Adrenal gland (tissue), 12 donors: ENCODE results near the gene KCNB1. TPM values are rescaled to one million over a fixed set of nuclear protein-coding genes. Genes with fewer than 3 reads are reported as not detected.

Experiments
- DNase-seq, 7 donors: peaks; one replicate each; pipeline ENCODE4 v3.0.0-alpha.2; 2019 to 2020
- H3K27ac ChIP-seq, 5 donors: fragments of 200-600 bp; sonication (generic) in 4 of 5; 1 replicate in 3 of 5; 2 replicates in 2 of 5; pipeline versions ENCODE4 v1.5.1 to v1.8.0; 2016 to 2020; ENCODE audit warnings: mild to moderate bottlenecking in 1 of 5
- H3K27me3 ChIP-seq: fragments of 200-600 bp; 2 replicates; pipeline ENCODE4 v1.8.0; 2021
- H3K36me3 ChIP-seq, 2 donors: fragments of 200-600 bp; replicated peaks in 1 of 2; 1 replicate in 1 of 2; 2 replicates in 1 of 2; pipeline versions ENCODE4 v1.5.1 to v1.8.0; 2018 to 2022
- H3K4me1 ChIP-seq, 2 donors: fragments of 200-600 bp; replicated peaks in 1 of 2; 1 replicate in 1 of 2; 2 replicates in 1 of 2; pipeline versions ENCODE4 v1.5.1 to v1.8.0; 2018 to 2021
- H3K4me3 ChIP-seq, 4 donors: fragments of 200-600 bp; sonication (generic) in 3 of 4; one replicate each; pipeline ENCODE4 v1.5.1; 2016 to 2018
- H3K9me3 ChIP-seq, 3 donors: fragments of 200-600 bp; sonication (generic) in 1 of 3; replicated peaks in 1 of 3; 1 replicate in 2 of 3; 2 replicates in 1 of 3; pipeline versions ENCODE4 v1.5.1 to v1.8.0; 2016 to 2021
- CTCF ChIP-seq, 6 experiments: fragments of 450-650 bp in 4 of 6; fragments of 200-600 bp in 2 of 6; sonication (generic) in 1 of 6; IDR thresholded peaks; 1 replicate in 5 of 6; 2 replicates in 1 of 6; pipeline versions ENCODE4 v1.5.1 to v1.8.0; 2016 to 2021; ENCODE audit warnings: antibody characterized with exemption in 6 of 6, mild to moderate bottlenecking in 2 of 6, moderate library complexity in 1 of 6
- POLR2A ChIP-seq, 2 donors: fragments of 450-650 bp; IDR thresholded peaks; one replicate each; pipeline ENCODE4 v1.6.1; 2017; ENCODE audit warnings: antibody characterized with exemption in 2 of 2, mild to moderate bottlenecking in 2 of 2, moderate library complexity in 1 of 2
- WGBS, 4 donors: extraction: QIAGEN DNeasy Blood & Tissue Kit in 2 of 4; methylation state at CpG; one replicate each; pipeline versions ENCODE4 v1.1.5 to v1.1.7; 2013 to 2017; 5-methylcytosine and 5-hydroxymethylcytosine counted together
- intact Hi-C, 2 donors: fragments of 100-400 bp; cut with DNase I; formaldehyde crosslinking; loops; one replicate each; pipeline versions ENCODE4 v1.14.1 to v1.15.0; 2022 to 2023
- polyA plus RNA-seq, 3 donors: library from polyadenylated mRNA; stranded (reverse); fragments of 200-250 nt in 2 of 3; fragments of 350-450 nt in 1 of 3; fragmentation: Illumina TruSeq in 1 of 3; extraction: RNeasy Lipid Tissue Mini Kit (QIAGEN cat#74804) in 1 of 3; gene quantifications; one replicate each; pipeline ENCODE4 v1.2.3, GENCODE V29; 2013 to 2014
- total RNA-seq, 9 donors: library from RNA; depleted of rRNA in 4 of 9; stranded (reverse); fragments of >200 nt in 4 of 9; fragments of 120-200 nt in 1 of 9; fragmentation: NEBNext Ultra II Directional in 1 of 9; extraction: Animal tissue kit (Norgen Biotek cat#: 25700) in 1 of 9; gene quantifications; one replicate each; pipeline versions ENCODE4 v1.1.0 to v1.2.4, GENCODE V29; 2013 to 2023
- donor health status: healthy with polysubstance abuse.
- donor health status: Bipolar disorder and iron deficiency.
- donor health status: DM: yes; HTN: yes; CAD: no.
- donor health status: DM: no; HTN: no; CAD: no.
- donor health status: DM: no; HTN: no; CAD: no.
- donor health status: DM: yes; HTN: yes; CAD: no.

The KCNB1 gene
- total and polyA plus RNA-seq, 12 donors: 0.11 to 8.2 (median 1.3) TPM

GRCh38 chr20:49415005-49415667 is 67.3 kb downstream of the KCNB1 start:
- Histone ChIP-seq H3K9me3 (no peaks in the 10 kb centered on the region), H3K27ac (no peak overlapping the region), H3K36me3 (no peaks in the 10 kb centered on the region), H3K4me1 (peaks cover 0 to 8% of the 10 kb centered on the region in 2 donors), H3K27me3 (no peaks in the 10 kb centered on the region), H3K4me3 (no peak overlapping the region)
- 77 to 81% (median 78%) methylated on average over 8 of the region's 8 CpGs for WGBS, 4 donors
- no peak for DNase-seq
- intact Hi-C loops: no loop called here
- TF ChIP-seq POLR2A (IDR thresholded peaks at IDR 0.05) (no peak), CTCF (IDR thresholded peaks at IDR 0.05) (no peak)

GRCh38 chr20:49413677-49414076 is 68.8 kb downstream of the KCNB1 start:
- intact Hi-C loops: no loop called here

GRCh38 chr20:49412953-49413352 is 69.5 kb downstream of the KCNB1 start:
- Histone ChIP-seq H3K4me1 (peaks cover 0 to 8% of the 10 kb centered on the region in 2 donors), H3K27me3 (no peaks in the 10 kb centered on the region), H3K4me3 (no peak overlapping the region), H3K9me3 (no peaks in the 10 kb centered on the region), H3K36me3 (no peaks in the 10 kb centered on the region), H3K27ac (no peak overlapping the region)
- no peak for TF ChIP-seq POLR2A (IDR thresholded peaks at IDR 0.05)
- no peak for TF ChIP-seq CTCF (IDR thresholded peaks at IDR 0.05)
- intact Hi-C loops: no loop called here
- WGBS, 4 donors: 76 to 85% (median 81%) methylated on average over 6 of the region's 6 CpGs
- DNase-seq: no peak

More at GRCh38 chr20:49413677-49414076, 68.8 kb downstream of the KCNB1 start:
- TF ChIP-seq POLR2A (IDR thresholded peaks at IDR 0.05) (no peak), CTCF (IDR thresholded peaks at IDR 0.05) (no peak)
- H3K4me3 ChIP-seq: no peak overlapping the region
- H3K4me1 ChIP-seq: peaks cover 0 to 8% of the 10 kb centered on the region in 2 donors
- H3K27ac ChIP-seq: no peak overlapping the region
- DNase-seq: no peak
- H3K27me3 ChIP-seq: no peaks in the 10 kb centered on the region
- H3K9me3 ChIP-seq: no peaks in the 10 kb centered on the region
- WGBS, 4 donors: 77 to 88% (median 84%) methylated on average over 4 of the region's 4 CpGs
- H3K36me3 ChIP-seq: no peaks in the 10 kb centered on the region

GRCh38 chr20:49412254-49412653 is 70.2 kb downstream of the KCNB1 start:
- DNase-seq: no peak

More at GRCh38 chr20:49412254-49412653, 70.2 kb downstream of the KCNB1 start:
- no peak for TF ChIP-seq POLR2A (IDR thresholded peaks at IDR 0.05)
- no peak for TF ChIP-seq CTCF (IDR thresholded peaks at IDR 0.05)
- Histone ChIP-seq H3K4me3 (no peak overlapping the region), H3K36me3 (no peaks in the 10 kb centered on the region), H3K27me3 (no peaks in the 10 kb centered on the region), H3K9me3 (no peaks in the 10 kb centered on the region), H3K27ac (no peak overlapping the region), H3K4me1 (peaks cover 0 to 8% of the 10 kb centered on the region in 2 donors)
- intact Hi-C loops: no loop called here
- 84 to 93% (median 89%) methylated on average over 4 of the region's 4 CpGs for WGBS, 4 donors
